GM12878 (cell line): ENCODE data around the gene IL6R. TPM values are rescaled to one million over a fixed set of nuclear protein-coding genes. Genes with fewer than 3 reads are reported as not detected.

Experiments
- ATAC-seq: fragments of 200-7000 bp; cut with Tn5 transposase; 3 replicates; pipeline ENCODE4 v1.9.1; 2020; ENCODE audit warnings: mild to moderate bottlenecking, moderate library complexity
- BruUV-seq: library from RNA; stranded (reverse); fragments of 400-500 nt; replicated peaks from 2 replicates; lab custom pipeline; 2021; lab: Mats Ljungman, UMichigan
- CTCF ChIA-PET: fragments of 300-600 bp; sonication (Branson Sonifier 250); formaldehyde crosslinking; extraction: SDS; loops from one replicate; lab custom pipeline; 2021; ENCODE audit warnings: inconsistent platforms; lab: Yijun Ruan, JAX
- POLR2A ChIA-PET: fragments of 350-600 bp; formaldehyde crosslinking; extraction: SDS; loops from one replicate; lab custom pipeline; 2021; ENCODE audit warnings: inconsistent platforms; lab: Charles Lee
- RAD21 ChIA-PET: fragments of 300-600 bp; sonication (Branson Sonifier 250); formaldehyde crosslinking; loops from one replicate; lab custom pipeline; 2023; ENCODE audit warnings: antibody characterized with exemption; ENCODE audit not compliant: unreplicated experiment; lab: Charles Lee
- SMC1A ChIA-PET: fragments of 300-600 bp; sonication (Branson Sonifier 250); formaldehyde crosslinking; loops from one replicate; lab custom pipeline; 2023; ENCODE audit not compliant: unreplicated experiment, uncharacterized antibody; lab: Charles Lee
- DNase-seq: peaks from one replicate; pipeline ENCODE4 v3.0.0-alpha.2; 2011; ENCODE audit warnings: low read depth, low spot score
- FAIRE-seq: peaks from 3 replicates; lab custom pipeline; 2011; peaks lifted over from hg19 to GRCh38; lab: Jason Lieb, UNC
- H2AFZ ChIP-seq: 2 replicates; pipeline ENCODE4 v1.6.0; 2011; ENCODE audit warnings: low read depth, low read length, control low read depth; ENCODE audit not compliant: control insufficient read depth
- H3K27ac ChIP-seq: 2 replicates; pipeline ENCODE4 v1.5.1; 2011; ENCODE audit warnings: control low read depth; ENCODE audit not compliant: control insufficient read depth, insufficient read depth
- H3K27me3 ChIP-seq, 2 experiments: replicated peaks in 1 of 2; 2 replicates each; pipeline versions ENCODE4 v1.6.0 to v1.6.1; 2011; ENCODE audit warnings: low read length in 1 of 2; ENCODE audit not compliant: control insufficient read depth in 2 of 2, insufficient read depth in 2 of 2
- H3K36me3 ChIP-seq, 2 experiments: 2 replicates each; pipeline ENCODE4 v1.5.1; 2011; ENCODE audit warnings: low read length in 1 of 2; ENCODE audit not compliant: control insufficient read depth in 2 of 2, insufficient read depth in 2 of 2
- H3K4me1 ChIP-seq: 2 replicates; pipeline ENCODE4 v1.6.1; 2011; ENCODE audit warnings: mild to moderate bottlenecking, low read length, moderate library complexity, mixed read lengths; ENCODE audit not compliant: control insufficient read depth, insufficient read depth
- H3K4me2 ChIP-seq: 2 replicates; pipeline ENCODE4 v1.6.0; 2011; ENCODE audit warnings: control low read depth; ENCODE audit not compliant: control insufficient read depth, insufficient read depth
- H3K4me3 ChIP-seq: fragments of 200-600 bp; sonication (generic); 2 replicates; pipeline ENCODE4 v1.5.1; 2016
- H3K79me2 ChIP-seq: 2 replicates; pipeline ENCODE4 v1.6.0; 2011; ENCODE audit warnings: low read length; ENCODE audit not compliant: control insufficient read depth, insufficient read depth
- H3K9ac ChIP-seq: 2 replicates; pipeline ENCODE4 v1.8.0; 2011; ENCODE audit warnings: low read length, control low read depth, mixed read lengths; ENCODE audit not compliant: control insufficient read depth, insufficient read depth
- H3K9me3 ChIP-seq: replicated peaks from 3 replicates; pipeline ENCODE4 v1.5.1; 2011; ENCODE audit warnings: mild to moderate bottlenecking, low read length; ENCODE audit not compliant: control insufficient read depth, insufficient read depth
- H4K20me1 ChIP-seq: 2 replicates; pipeline ENCODE4 v1.6.0; 2011; ENCODE audit not compliant: control insufficient read depth, insufficient read depth
- EZH2 ChIP-seq: IDR thresholded peaks from 2 replicates; pipeline ENCODE4 v1.6.1; 2012; ENCODE audit warnings: low read depth, mild to moderate bottlenecking, control low read depth, inconsistent platforms, low read length, borderline replicate concordance; ENCODE audit not compliant: control insufficient read depth
- MEF2A ChIP-seq: IDR thresholded peaks from 2 replicates; pipeline ENCODE4 v1.6.1; 2011; ENCODE audit warnings: low read depth, mild to moderate bottlenecking, low read length, moderate library complexity; ENCODE audit not compliant: insufficient read depth
- NBN ChIP-seq: fragments of 450-650 bp; IDR thresholded peaks from 2 replicates; pipeline ENCODE4 v1.6.1; 2016
- POLR2AphosphoS5 ChIP-seq: IDR thresholded peaks from 2 replicates; pipeline ENCODE4 v1.6.1; 2011; ENCODE audit warnings: mild to moderate bottlenecking, low read length, inconsistent platforms
- RCOR1 ChIP-seq: conservative IDR thresholded peaks from 2 replicates; pipeline ENCODE4 v1.6.1; 2012; ENCODE audit warnings: low read depth, low read length, improper control_type of control experiment
- SIX5 ChIP-seq: IDR thresholded peaks from 2 replicates; pipeline ENCODE4 v1.6.1; 2011; ENCODE audit warnings: mild to moderate bottlenecking, low read depth, low read length, moderate library complexity; ENCODE audit not compliant: severe bottlenecking
- ZBED1 ChIP-seq: IDR thresholded peaks from 2 replicates; pipeline ENCODE4 v1.6.1; 2016; ENCODE audit warnings: borderline replicate concordance
- WGBS: methylation state at CpG from one replicate; pipeline ENCODE4 v1.1.6; 2016; ENCODE audit warnings: low lambda C conversion rate; ENCODE audit not compliant: insufficient replicate concordance, insufficient coverage; ENCODE audit errors: missing lambda C conversion rate; 5-methylcytosine and 5-hydroxymethylcytosine counted together
- in situ Hi-C: fragments of 300-500 bp; cut with MboI; formaldehyde crosslinking; loops from 9 replicates; pipeline ENCODE4 v1.14.3; 2018; ENCODE audit warnings: mixed read lengths
- intact Hi-C: fragments of 100-400 bp; cut with micrococcal nuclease; formaldehyde crosslinking; loops from one replicate; pipeline ENCODE4 v1.14.2; 2022; ENCODE audit not compliant: unreplicated experiment
- polyA plus RNA-seq, 11 experiments: library from polyadenylated mRNA; depleted of rRNA in 4 of 11; unstranded in 6 of 11; stranded (reverse) in 5 of 11; fragments of >200 nt; fragmentation: Nextera tagmentation in 4 of 11; fragmentation: Illumina TruSeq in 1 of 11; extraction: Ambion mirVana in 4 of 11; extraction: Trizol in 1 of 11; gene quantifications; 1 replicate in 1 of 11; 2 replicates in 10 of 11; pipeline versions ENCODE4 v1.2.1 to v1.2.3, GENCODE V29; 2011 to 2016; ENCODE audit warnings: inconsistent platforms in 2 of 11, missing spikeins in 2 of 11, low read depth in 1 of 11
- total RNA-seq, 4 experiments: library from RNA; depleted of rRNA in 3 of 4; stranded (reverse); fragments of >200 nt in 3 of 4; fragmentation: Illumina TruSeq in 1 of 4; extraction: Trizol in 1 of 4; gene quantifications; 2 replicates each; pipeline versions ENCODE4 v1.2.1 to v1.2.3, GENCODE V29; 2013 to 2021
- TF ChIP-seq, protein P1 (sequence below), 3 experiments: IDR thresholded peaks in 2 of 3; conservative IDR thresholded peaks in 1 of 3; 2 replicates each; pipeline ENCODE4 v1.5.1; 2011; ENCODE audit warnings: low read depth in 3 of 3, low read length in 3 of 3, mild to moderate bottlenecking in 3 of 3, control low read depth in 2 of 3, moderate library complexity in 2 of 3, inconsistent platforms in 1 of 3, mixed read lengths in 1 of 3; ENCODE audit not compliant: control insufficient read depth in 2 of 3, insufficient read depth in 1 of 3; ENCODE audit errors: extremely low read depth in 1 of 3
- TF ChIP-seq, protein P2 (sequence below): fragments of 450-650 bp; IDR thresholded peaks from 2 replicates; pipeline ENCODE4 v1.6.1; 2017; ENCODE audit warnings: mild to moderate bottlenecking, moderate library complexity
- TF ChIP-seq, protein P3 (sequence below): fragments of 450-650 bp; IDR thresholded peaks from 2 replicates; pipeline ENCODE4 v1.6.1; 2017; ENCODE audit warnings: antibody characterized with exemption, mild to moderate bottlenecking, moderate library complexity

IL6R gene
- total and polyA plus RNA-seq, 10 of the 15 experiments (the other 5 are each of a cell fraction or from before 2014, with no cell fraction given), result 1.9 to 43.4 (median 17.5) TPM

DNA sequence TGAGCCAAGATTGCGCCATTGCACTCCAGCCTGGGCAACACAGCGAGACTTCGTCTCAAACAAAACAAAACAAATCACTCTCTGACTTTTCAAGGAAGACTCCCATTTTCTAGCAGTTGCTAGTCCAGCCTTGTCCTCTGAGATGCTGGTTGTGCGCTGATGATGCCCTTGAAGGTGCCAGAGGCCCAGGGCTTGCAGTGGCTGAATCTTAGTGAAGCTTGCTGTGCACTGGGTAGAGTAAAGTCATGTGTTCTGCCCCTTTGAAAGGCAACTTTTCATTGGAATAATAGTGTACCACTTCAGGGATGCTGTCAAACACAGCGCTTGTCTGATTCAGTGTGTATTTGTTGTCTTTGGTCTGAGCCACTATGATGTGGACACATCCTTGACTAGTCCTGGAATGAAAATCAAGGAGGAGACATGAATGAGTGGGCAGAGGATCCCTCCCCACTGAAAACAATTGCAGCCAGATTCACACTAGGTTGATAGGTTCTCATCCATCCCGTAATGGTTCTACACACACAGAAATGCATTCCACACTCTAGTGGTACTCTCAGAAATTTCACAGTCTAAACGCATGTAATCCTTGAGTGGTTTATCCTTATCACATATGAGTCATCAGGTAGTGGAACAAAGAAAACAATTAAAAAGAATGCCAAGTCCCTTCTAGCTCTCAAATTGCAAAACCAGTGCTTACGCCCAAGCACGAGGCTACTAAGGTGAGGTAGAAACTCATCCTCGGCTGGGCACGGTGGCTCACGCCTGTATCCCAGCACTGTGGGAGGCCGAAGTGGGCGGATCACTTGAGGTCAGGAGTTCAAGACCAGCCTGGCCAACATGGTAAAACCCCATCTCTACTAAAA is 79.0 kb downstream of the IL6R start:
- DNase-seq (no peak), ATAC-seq (no peak), FAIRE-seq (no peak)
- H3K27me3 ChIP-seq, result peaks cover 1 to 3% of the 10 kb centered on the region in 2 experiments; a peak in 1 of 4 replicates
- no peaks in the 10 kb centered on the region for H3K4me1 ChIP-seq
- WGBS, result 69% methylated on average over 14 of the region's 14 CpGs
- TF ChIP-seq, protein P1, sequence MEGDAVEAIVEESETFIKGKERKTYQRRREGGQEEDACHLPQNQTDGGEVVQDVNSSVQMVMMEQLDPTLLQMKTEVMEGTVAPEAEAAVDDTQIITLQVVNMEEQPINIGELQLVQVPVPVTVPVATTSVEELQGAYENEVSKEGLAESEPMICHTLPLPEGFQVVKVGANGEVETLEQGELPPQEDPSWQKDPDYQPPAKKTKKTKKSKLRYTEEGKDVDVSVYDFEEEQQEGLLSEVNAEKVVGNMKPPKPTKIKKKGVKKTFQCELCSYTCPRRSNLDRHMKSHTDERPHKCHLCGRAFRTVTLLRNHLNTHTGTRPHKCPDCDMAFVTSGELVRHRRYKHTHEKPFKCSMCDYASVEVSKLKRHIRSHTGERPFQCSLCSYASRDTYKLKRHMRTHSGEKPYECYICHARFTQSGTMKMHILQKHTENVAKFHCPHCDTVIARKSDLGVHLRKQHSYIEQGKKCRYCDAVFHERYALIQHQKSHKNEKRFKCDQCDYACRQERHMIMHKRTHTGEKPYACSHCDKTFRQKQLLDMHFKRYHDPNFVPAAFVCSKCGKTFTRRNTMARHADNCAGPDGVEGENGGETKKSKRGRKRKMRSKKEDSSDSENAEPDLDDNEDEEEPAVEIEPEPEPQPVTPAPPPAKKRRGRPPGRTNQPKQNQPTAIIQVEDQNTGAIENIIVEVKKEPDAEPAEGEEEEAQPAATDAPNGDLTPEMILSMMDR (IDR thresholded peaks at IDR 0.05 in 2 of 3, conservative IDR thresholded peaks at IDR 0.05 in 1 of 3; ENCODE audit: control insufficient read depth in 2 of 3, extremely low read depth in 1 of 3, insufficient read depth in 1 of 3, low read depth in 3 of 3, low read length in 3 of 3), result no peak
- TF ChIP-seq SIX5 (no peak), POLR2AphosphoS5 (no peak), EZH2 (no peak), ZBED1 (no peak), MEF2A (no peak), NBN (no peak), RCOR1 (no peak)
- TF ChIP-seq, protein P2, sequence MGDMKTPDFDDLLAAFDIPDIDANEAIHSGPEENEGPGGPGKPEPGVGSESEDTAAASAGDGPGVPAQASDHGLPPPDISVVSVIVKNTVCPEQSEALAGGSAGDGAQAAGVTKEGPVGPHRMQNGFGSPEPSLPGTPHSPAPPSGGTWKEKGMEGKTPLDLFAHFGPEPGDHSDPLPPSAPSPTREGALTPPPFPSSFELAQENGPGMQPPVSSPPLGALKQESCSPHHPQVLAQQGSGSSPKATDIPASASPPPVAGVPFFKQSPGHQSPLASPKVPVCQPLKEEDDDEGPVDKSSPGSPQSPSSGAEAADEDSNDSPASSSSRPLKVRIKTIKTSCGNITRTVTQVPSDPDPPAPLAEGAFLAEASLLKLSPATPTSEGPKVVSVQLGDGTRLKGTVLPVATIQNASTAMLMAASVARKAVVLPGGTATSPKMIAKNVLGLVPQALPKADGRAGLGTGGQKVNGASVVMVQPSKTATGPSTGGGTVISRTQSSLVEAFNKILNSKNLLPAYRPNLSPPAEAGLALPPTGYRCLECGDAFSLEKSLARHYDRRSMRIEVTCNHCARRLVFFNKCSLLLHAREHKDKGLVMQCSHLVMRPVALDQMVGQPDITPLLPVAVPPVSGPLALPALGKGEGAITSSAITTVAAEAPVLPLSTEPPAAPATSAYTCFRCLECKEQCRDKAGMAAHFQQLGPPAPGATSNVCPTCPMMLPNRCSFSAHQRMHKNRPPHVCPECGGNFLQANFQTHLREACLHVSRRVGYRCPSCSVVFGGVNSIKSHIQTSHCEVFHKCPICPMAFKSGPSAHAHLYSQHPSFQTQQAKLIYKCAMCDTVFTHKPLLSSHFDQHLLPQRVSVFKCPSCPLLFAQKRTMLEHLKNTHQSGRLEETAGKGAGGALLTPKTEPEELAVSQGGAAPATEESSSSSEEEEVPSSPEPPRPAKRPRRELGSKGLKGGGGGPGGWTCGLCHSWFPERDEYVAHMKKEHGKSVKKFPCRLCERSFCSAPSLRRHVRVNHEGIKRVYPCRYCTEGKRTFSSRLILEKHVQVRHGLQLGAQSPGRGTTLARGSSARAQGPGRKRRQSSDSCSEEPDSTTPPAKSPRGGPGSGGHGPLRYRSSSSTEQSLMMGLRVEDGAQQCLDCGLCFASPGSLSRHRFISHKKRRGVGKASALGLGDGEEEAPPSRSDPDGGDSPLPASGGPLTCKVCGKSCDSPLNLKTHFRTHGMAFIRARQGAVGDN, result no peak
- TF ChIP-seq, protein P3, sequence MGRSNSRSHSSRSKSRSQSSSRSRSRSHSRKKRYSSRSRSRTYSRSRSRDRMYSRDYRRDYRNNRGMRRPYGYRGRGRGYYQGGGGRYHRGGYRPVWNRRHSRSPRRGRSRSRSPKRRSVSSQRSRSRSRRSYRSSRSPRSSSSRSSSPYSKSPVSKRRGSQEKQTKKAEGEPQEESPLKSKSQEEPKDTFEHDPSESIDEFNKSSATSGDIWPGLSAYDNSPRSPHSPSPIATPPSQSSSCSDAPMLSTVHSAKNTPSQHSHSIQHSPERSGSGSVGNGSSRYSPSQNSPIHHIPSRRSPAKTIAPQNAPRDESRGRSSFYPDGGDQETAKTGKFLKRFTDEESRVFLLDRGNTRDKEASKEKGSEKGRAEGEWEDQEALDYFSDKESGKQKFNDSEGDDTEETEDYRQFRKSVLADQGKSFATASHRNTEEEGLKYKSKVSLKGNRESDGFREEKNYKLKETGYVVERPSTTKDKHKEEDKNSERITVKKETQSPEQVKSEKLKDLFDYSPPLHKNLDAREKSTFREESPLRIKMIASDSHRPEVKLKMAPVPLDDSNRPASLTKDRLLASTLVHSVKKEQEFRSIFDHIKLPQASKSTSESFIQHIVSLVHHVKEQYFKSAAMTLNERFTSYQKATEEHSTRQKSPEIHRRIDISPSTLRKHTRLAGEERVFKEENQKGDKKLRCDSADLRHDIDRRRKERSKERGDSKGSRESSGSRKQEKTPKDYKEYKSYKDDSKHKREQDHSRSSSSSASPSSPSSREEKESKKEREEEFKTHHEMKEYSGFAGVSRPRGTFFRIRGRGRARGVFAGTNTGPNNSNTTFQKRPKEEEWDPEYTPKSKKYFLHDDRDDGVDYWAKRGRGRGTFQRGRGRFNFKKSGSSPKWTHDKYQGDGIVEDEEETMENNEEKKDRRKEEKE, result no peak
- H3K79me2 ChIP-seq, result no peaks in the 10 kb centered on the region
- H3K4me2 ChIP-seq, result no peak overlapping the region
- no peak overlapping the region for H3K27ac ChIP-seq
- ChIA-PET RAD21 (interaction anchor here (0.7 to 10.5 kb wide), 2 partner anchors 64 to 131 kb away, joined by 3 to 189 read pairs; no protein-coding TSS in a partner anchor), SMC1A (interaction anchor here (1.0 to 8.2 kb wide), 3 partner anchors 9 to 69 kb away, joined by 3 to 151 read pairs (median 97); no protein-coding TSS in a partner anchor), CTCF (interaction anchor here (0.6 to 11.6 kb wide), 3 partner anchors 13 to 155 kb away, joined by 3 to 302 read pairs (median 4); no protein-coding TSS in a partner anchor), POLR2A (interaction anchor here (0.6 to 1.4 kb wide), 3 partner anchors 8 to 653 kb away, joined by 3 to 4 read pairs (median 3); no protein-coding TSS in a partner anchor)
- H3K36me3 ChIP-seq, result no peaks in the 10 kb centered on the region
- BruUV-seq, result no TSS peak
- intact Hi-C loops, result loop anchor here (5.0 to 10.0 kb wide), 2 partner anchors 183 to 601 kb away; no protein-coding TSS in a partner anchor
- no peak overlapping the region for H3K4me3 ChIP-seq
- H3K9me3 ChIP-seq, result no peaks in the 10 kb centered on the region
- H4K20me1 ChIP-seq, result no peaks in the 10 kb centered on the region
- in situ Hi-C loops, result no loop called here
- no peak overlapping the region for H3K9ac ChIP-seq
- H2AFZ ChIP-seq, result no peak overlapping the region
